C4-2B (cell line): ENCODE results near the gene OR51L1.

ENCODE experiments used
- H3K27ac ChIP-seq: fragments of 450-650 bp; 2 replicates; pipeline ENCODE4 v1.5.1; 2017
- CTCF ChIP-seq: fragments of 450-650 bp; conservative IDR thresholded peaks from 2 replicates; pipeline ENCODE4 v1.5.1; 2017; ENCODE audit warnings: mild to moderate bottlenecking
- ZFX ChIP-seq: fragments of 450-650 bp; IDR thresholded peaks from 2 replicates; pipeline ENCODE4 v1.6.1; 2017

OR51L1 gene

GRCh38 chr11:4982678-4983077 lies 12.0 kb upstream of the OR51L1 start:
- no peak for TF ChIP-seq ZFX
- TF ChIP-seq CTCF, result no peak
- H3K27ac ChIP-seq, result no peak overlapping the region

- no peak for TF ChIP-seq CTCF
- no peak for TF ChIP-seq ZFX
- H3K27ac ChIP-seq, result no peak overlapping the region
Measured at GRCh38 chr11:4983841-4984240, 10.8 kb upstream of the OR51L1 start.

GRCh38 chr11:4991060-4991459 lies 3.6 kb upstream of the OR51L1 start:
- TF ChIP-seq CTCF, result peak; percentile 38
- no peak for TF ChIP-seq ZFX
- H3K27ac ChIP-seq, result no peak overlapping the region

- H3K27ac ChIP-seq, result no peak overlapping the region
- no peak for TF ChIP-seq ZFX
- TF ChIP-seq CTCF, result peak; percentile 82
Measured at GRCh38 chr11:5004424-5005274, 10.0 kb downstream of the OR51L1 start.

GRCh38 chr11:5007561-5007960 lies 12.9 kb downstream of the OR51L1 start:
- H3K27ac ChIP-seq, result no peak overlapping the region
- TF ChIP-seq ZFX (no peak), CTCF (no peak)

GRCh38 chr11:5011254-5011653 lies 16.6 kb downstream of the OR51L1 start:
- TF ChIP-seq CTCF (no peak), ZFX (no peak)
- H3K27ac ChIP-seq, result no peak overlapping the region

- no peak for TF ChIP-seq CTCF
- TF ChIP-seq ZFX, result no peak
- no peak overlapping the region for H3K27ac ChIP-seq
Measured at GRCh38 chr11:5013012-5013411, 18.4 kb downstream of the OR51L1 start.
